GM23338 (cell line): Measurements from ENCODE around the gene KIAA1671. TPM values are rescaled to one million over a fixed set of nuclear protein-coding genes. Genes with fewer than 3 reads are reported as not detected.

Experiments
- ATAC-seq: fragments of 200-7000 bp; cut with Tn5 transposase; 3 replicates; pipeline ENCODE4 v1.9.1; 2020
- DNase-seq: peaks from one replicate; pipeline ENCODE4 v3.0.0-alpha.2; 2015; ENCODE audit warnings: low spot score
- H2AFZ ChIP-seq: fragments of 200-600 bp; sonication (generic); 2 replicates; pipeline ENCODE4 v1.8.0; 2016; ENCODE audit warnings: antibody characterized with exemption, mild to moderate bottlenecking, moderate library complexity
- H3F3A ChIP-seq: fragments of 200-600 bp; sonication (generic); replicated peaks from 2 replicates; pipeline ENCODE4 v1.8.0; 2017; ENCODE audit warnings: antibody characterized with exemption, mixed run types, low read depth
- H3K27ac ChIP-seq: fragments of 200-600 bp; sonication (generic); 2 replicates; pipeline ENCODE4 v1.6.1; 2016; ENCODE audit warnings: low read depth
- H3K27me3 ChIP-seq: fragments of 200-600 bp; sonication (generic); 2 replicates; pipeline ENCODE4 v1.8.0; 2016; ENCODE audit warnings: mild to moderate bottlenecking, mixed run types, moderate library complexity; ENCODE audit not compliant: insufficient read depth
- H3K36me3 ChIP-seq: fragments of 200-600 bp; sonication (generic); 2 replicates; pipeline ENCODE4 v1.8.0; 2016; ENCODE audit warnings: mild to moderate bottlenecking; ENCODE audit not compliant: insufficient read depth
- H3K4me1 ChIP-seq: fragments of 200-600 bp; sonication (generic); 2 replicates; pipeline ENCODE4 v1.8.0; 2016; ENCODE audit warnings: mild to moderate bottlenecking, moderate library complexity; ENCODE audit not compliant: insufficient read depth
- H3K4me2 ChIP-seq: fragments of 200-600 bp; sonication (generic); 2 replicates; pipeline ENCODE4 v1.7.1; 2017; ENCODE audit warnings: mixed run types
- H3K4me3 ChIP-seq: fragments of 200-600 bp; sonication (generic); 2 replicates; pipeline ENCODE4 v1.6.1; 2016; ENCODE audit warnings: mixed run types
- H3K79me2 ChIP-seq: fragments of 200-600 bp; sonication (generic); replicated peaks from 2 replicates; pipeline ENCODE4 v1.8.0; 2017; ENCODE audit warnings: mild to moderate bottlenecking; ENCODE audit not compliant: insufficient read depth
- H3K9me2 ChIP-seq: fragments of 200-600 bp; sonication (generic); 2 replicates; pipeline ENCODE4 v1.8.0; 2017; ENCODE audit not compliant: insufficient read depth
- H4K20me1 ChIP-seq: fragments of 200-600 bp; sonication (generic); replicated peaks from 2 replicates; pipeline ENCODE4 v1.8.0; 2017; ENCODE audit warnings: mild to moderate bottlenecking; ENCODE audit not compliant: insufficient read depth
- H3K27ac Mint-ChIP-seq: 2 replicates; pipeline ENCODE4 v1.8.0; 2020; ENCODE audit warnings: inconsistent platforms, mild to moderate bottlenecking, moderate library complexity, mixed read lengths
- H3K27me3 Mint-ChIP-seq: 3 replicates; pipeline ENCODE4 v1.8.0; 2022; ENCODE audit warnings: low read depth, mild to moderate bottlenecking, moderate library complexity, mixed read lengths, inconsistent platforms; ENCODE audit not compliant: insufficient read depth, poor library complexity
- H3K36me3 Mint-ChIP-seq: 3 replicates; pipeline ENCODE4 v1.8.0; 2021; ENCODE audit warnings: low read depth, mild to moderate bottlenecking, inconsistent platforms, moderate library complexity, mixed read lengths
- H3K4me1 Mint-ChIP-seq: 3 replicates; pipeline ENCODE4 v1.8.0; 2020; ENCODE audit warnings: mild to moderate bottlenecking, inconsistent platforms, mixed read lengths
- H3K4me3 Mint-ChIP-seq: 3 replicates; pipeline ENCODE4 v1.8.0; 2021; ENCODE audit warnings: moderate library complexity, mild to moderate bottlenecking, inconsistent platforms, mixed read lengths
- H3K9me3 Mint-ChIP-seq: 3 replicates; pipeline ENCODE4 v1.8.0; 2020; ENCODE audit warnings: moderate library complexity, mild to moderate bottlenecking, inconsistent platforms, mixed read lengths
- CTCF ChIP-seq, 2 experiments: fragments of 200-600 bp in 1 of 2; sonication (generic) in 1 of 2; conservative IDR thresholded peaks; 2 replicates each; pipeline versions ENCODE4 v1.5.1 to v1.6.1; 2016 to 2017; ENCODE audit warnings: antibody characterized with exemption in 2 of 2, low read depth in 2 of 2, mild to moderate bottlenecking in 2 of 2, moderate library complexity in 1 of 2
- ETS1 ChIP-seq: IDR thresholded peaks from 2 replicates; pipeline ENCODE4 v1.6.1; 2016; ENCODE audit warnings: antibody characterized with exemption
- EZH2phosphoT487 ChIP-seq: fragments of 200-600 bp; sonication (generic); IDR thresholded peaks from one replicate; pipeline ENCODE4 v1.8.1; 2018; ENCODE audit warnings: antibody characterized with exemption; ENCODE audit not compliant: unreplicated experiment
- JUNB ChIP-seq: IDR thresholded peaks from one replicate; pipeline ENCODE4 v1.6.1; 2016; ENCODE audit warnings: antibody characterized with exemption; ENCODE audit not compliant: unreplicated experiment
- NANOG ChIP-seq: IDR thresholded peaks from 2 replicates; pipeline ENCODE4 v1.6.1; 2016; ENCODE audit warnings: antibody characterized with exemption, borderline replicate concordance
- POLR2AphosphoS5 ChIP-seq: IDR thresholded peaks from 2 replicates; pipeline ENCODE4 v1.6.1; 2016; ENCODE audit warnings: antibody characterized with exemption, low read depth
- STAT1 ChIP-seq: IDR thresholded peaks from one replicate; pipeline ENCODE4 v1.6.1; 2016; ENCODE audit warnings: antibody characterized with exemption; ENCODE audit not compliant: unreplicated experiment
- ZNF114 ChIP-seq: fragments of 250-450 bp; sonication (Bioruptor Pico); IDR thresholded peaks from 2 replicates; pipeline ENCODE4 v1.5.0; 2020; ENCODE audit warnings: mild to moderate bottlenecking, moderate library complexity
- polyA plus RNA-seq: library from polyadenylated mRNA; unstranded; fragments of >200 nt; fragmentation: Nextera tagmentation; extraction: Ambion mirVana; gene quantifications from 2 replicates; pipeline ENCODE4 v1.2.1, GENCODE V29; 2016
- total RNA-seq: library from RNA; depleted of rRNA; stranded (reverse); fragments of >200 nt; shearing (Covaris generic); gene quantifications from 2 replicates; pipeline ENCODE4 v1.2.3, GENCODE V29; 2014
- TF ChIP-seq, protein P1 (sequence below): IDR thresholded peaks from one replicate; pipeline ENCODE4 v1.6.1; 2018; ENCODE audit warnings: antibody characterized with exemption; ENCODE audit not compliant: unreplicated experiment

KIAA1671 gene
- total and polyA plus RNA-seq, 2 experiments from 2014 or later = 6.1 to 27.2 TPM

DNA sequence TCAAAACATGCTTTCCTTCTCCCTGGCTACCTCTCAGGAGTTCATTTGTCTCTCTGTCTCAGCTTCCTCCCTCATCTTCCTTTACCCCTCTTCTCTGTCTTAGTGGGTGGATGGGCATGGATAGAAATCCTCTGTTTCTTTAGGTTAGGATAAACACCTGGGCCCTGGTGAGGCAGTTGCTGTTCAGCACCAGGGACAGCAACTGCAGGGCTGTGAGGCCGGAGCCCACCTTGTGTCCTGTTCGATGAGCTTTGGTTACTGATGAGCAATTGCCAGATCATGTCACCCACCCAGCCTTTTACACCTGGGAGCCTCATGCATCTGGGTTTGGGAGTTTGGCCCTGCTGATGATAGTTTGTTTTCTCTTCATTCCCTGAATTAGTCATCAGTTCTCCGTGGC is 241.0 kb downstream of the KIAA1671 start:
- Histone ChIP-seq H3K36me3 (no peaks in the 10 kb centered on the region; the same call in 1 of the 2 replicates), H4K20me1 (peaks cover 10% of the 10 kb centered on the region; the same call in 1 of the 2 replicates), H2AFZ (no peak overlapping the region), H3K4me3 (no peak overlapping the region), H3K4me2 (no peak overlapping the region), H3K27me3 (no peaks in the 10 kb centered on the region), H3K27ac (no peak overlapping the region), H3K9me2 (no peaks in the 10 kb centered on the region), H3K79me2 (no peaks in the 10 kb centered on the region), H3K4me1 (no peaks in the 10 kb centered on the region), H3F3A (no peaks in the 10 kb centered on the region)
- peaks cover 22% of the 10 kb centered on the region for H3K36me3 Mint-ChIP-seq
- DNase-seq (peak; percentile 71), ATAC-seq (peak; percentile 90)
- peaks cover 3% of the 10 kb centered on the region for H3K27me3 Mint-ChIP-seq
- TF ChIP-seq STAT1 = no peak
- TF ChIP-seq, protein P1, sequence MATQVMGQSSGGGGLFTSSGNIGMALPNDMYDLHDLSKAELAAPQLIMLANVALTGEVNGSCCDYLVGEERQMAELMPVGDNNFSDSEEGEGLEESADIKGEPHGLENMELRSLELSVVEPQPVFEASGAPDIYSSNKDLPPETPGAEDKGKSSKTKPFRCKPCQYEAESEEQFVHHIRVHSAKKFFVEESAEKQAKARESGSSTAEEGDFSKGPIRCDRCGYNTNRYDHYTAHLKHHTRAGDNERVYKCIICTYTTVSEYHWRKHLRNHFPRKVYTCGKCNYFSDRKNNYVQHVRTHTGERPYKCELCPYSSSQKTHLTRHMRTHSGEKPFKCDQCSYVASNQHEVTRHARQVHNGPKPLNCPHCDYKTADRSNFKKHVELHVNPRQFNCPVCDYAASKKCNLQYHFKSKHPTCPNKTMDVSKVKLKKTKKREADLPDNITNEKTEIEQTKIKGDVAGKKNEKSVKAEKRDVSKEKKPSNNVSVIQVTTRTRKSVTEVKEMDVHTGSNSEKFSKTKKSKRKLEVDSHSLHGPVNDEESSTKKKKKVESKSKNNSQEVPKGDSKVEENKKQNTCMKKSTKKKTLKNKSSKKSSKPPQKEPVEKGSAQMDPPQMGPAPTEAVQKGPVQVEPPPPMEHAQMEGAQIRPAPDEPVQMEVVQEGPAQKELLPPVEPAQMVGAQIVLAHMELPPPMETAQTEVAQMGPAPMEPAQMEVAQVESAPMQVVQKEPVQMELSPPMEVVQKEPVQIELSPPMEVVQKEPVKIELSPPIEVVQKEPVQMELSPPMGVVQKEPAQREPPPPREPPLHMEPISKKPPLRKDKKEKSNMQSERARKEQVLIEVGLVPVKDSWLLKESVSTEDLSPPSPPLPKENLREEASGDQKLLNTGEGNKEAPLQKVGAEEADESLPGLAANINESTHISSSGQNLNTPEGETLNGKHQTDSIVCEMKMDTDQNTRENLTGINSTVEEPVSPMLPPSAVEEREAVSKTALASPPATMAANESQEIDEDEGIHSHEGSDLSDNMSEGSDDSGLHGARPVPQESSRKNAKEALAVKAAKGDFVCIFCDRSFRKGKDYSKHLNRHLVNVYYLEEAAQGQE = peak; percentile 93
- H3K27ac Mint-ChIP-seq = no peak overlapping the region
- H3K4me1 Mint-ChIP-seq = 0 out of 3 replicates have a peak, but pooled peaks cover 3% of the 10 kb centered on the region
- H3K4me3 Mint-ChIP-seq = no peak overlapping the region
- no peaks in the 10 kb centered on the region; the same call in 2 of the 3 replicates for H3K9me3 Mint-ChIP-seq

GRCh38 chr22:25196326-25196725 is 243.8 kb downstream of the KIAA1671 start:
- H3K4me1 Mint-ChIP-seq = 0 out of 3 replicates have a peak, but pooled peaks cover 3% of the 10 kb centered on the region
- no peak overlapping the region for H3K4me3 ChIP-seq
- peaks cover 10% of the 10 kb centered on the region; the same call in 1 of the 2 replicates for H4K20me1 ChIP-seq
- DNase-seq (no peak), ATAC-seq (no peak)
- no peaks in the 10 kb centered on the region for H3F3A ChIP-seq
- peaks cover 7% of the 10 kb centered on the region for H3K27me3 Mint-ChIP-seq
- peaks cover 3% of the 10 kb centered on the region for H3K36me3 Mint-ChIP-seq
- no peak overlapping the region for H3K27ac Mint-ChIP-seq
- TF ChIP-seq POLR2AphosphoS5 = no peak
- TF ChIP-seq ZNF114 (CRISPR knock-in tag) = no peak
- no peak for TF ChIP-seq EZH2phosphoT487
- TF ChIP-seq JUNB = no peak
- no peak for TF ChIP-seq NANOG
- H3K4me1 ChIP-seq = no peaks in the 10 kb centered on the region
- H2AFZ ChIP-seq = no peak overlapping the region
- no peaks in the 10 kb centered on the region for H3K9me2 ChIP-seq
- H3K27me3 ChIP-seq = no peaks in the 10 kb centered on the region
- H3K9me3 Mint-ChIP-seq = no peaks in the 10 kb centered on the region
- no peak overlapping the region for H3K27ac ChIP-seq
- H3K79me2 ChIP-seq = no peaks in the 10 kb centered on the region
- H3K36me3 ChIP-seq = no peaks in the 10 kb centered on the region; the same call in 1 of the 2 replicates
- no peak overlapping the region for H3K4me2 ChIP-seq
- H3K4me3 Mint-ChIP-seq = no peak overlapping the region

DNA sequence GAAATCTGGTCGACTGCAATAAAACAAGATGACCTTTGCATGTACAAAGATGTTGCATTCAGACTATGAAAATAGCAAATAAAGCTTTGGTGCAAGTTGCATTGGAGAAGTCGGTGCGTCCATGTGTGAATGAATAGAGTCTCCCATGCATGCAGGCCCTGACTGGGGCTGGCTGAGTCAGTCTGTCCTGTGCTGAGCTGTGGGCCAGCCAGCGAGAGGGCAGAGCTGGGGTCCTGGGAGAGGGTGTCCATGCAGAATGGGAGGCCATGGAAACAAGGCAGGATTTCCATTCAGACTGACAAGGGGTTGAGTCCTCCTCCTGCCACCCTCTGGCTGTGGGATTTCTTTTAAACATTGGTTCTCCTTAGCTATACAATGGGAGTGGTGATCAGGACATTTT is 244.8 kb downstream of the KIAA1671 start:
- Histone ChIP-seq H3K27ac (no peak overlapping the region), H3F3A (no peaks in the 10 kb centered on the region), H3K4me3 (no peak overlapping the region), H3K36me3 (no peaks in the 10 kb centered on the region; the same call in 1 of the 2 replicates), H3K4me1 (no peaks in the 10 kb centered on the region), H2AFZ (no peak overlapping the region), H3K79me2 (no peaks in the 10 kb centered on the region), H4K20me1 (peaks cover 10% of the 10 kb centered on the region; the same call in 1 of the 2 replicates), H3K9me2 (no peaks in the 10 kb centered on the region), H3K4me2 (no peak overlapping the region), H3K27me3 (no peaks in the 10 kb centered on the region)
- H3K4me1 Mint-ChIP-seq = 0 out of 3 replicates have a peak, but pooled peaks cover 3% of the 10 kb centered on the region
- H3K36me3 Mint-ChIP-seq = no peaks in the 10 kb centered on the region; the same call in 1 of the 3 replicates
- no peak overlapping the region for H3K4me3 Mint-ChIP-seq
- peaks cover 7% of the 10 kb centered on the region for H3K27me3 Mint-ChIP-seq
- no peak overlapping the region for H3K27ac Mint-ChIP-seq
- no peak for ATAC-seq
- no peak for DNase-seq
- H3K9me3 Mint-ChIP-seq = no peaks in the 10 kb centered on the region
- no peak for TF ChIP-seq ETS1
- TF ChIP-seq CTCF (conservative IDR thresholded peaks at IDR 0.05; ENCODE audit: low read depth in 2 of 2) = no peak
